Nephron progenitor cell (in vitro differentiated cells): ENCODE data around the gene POLR2L.
A peak's percentile ranks its signal among the peaks of the same experiment; 100 is the strongest.

Experiments
- DNase-seq: peaks from one replicate; pipeline ENCODE4 v3.0.0; 2021
- H3K27ac Mint-ChIP-seq: 2 replicates; pipeline ENCODE4 v1.8.0; 2021; ENCODE audit warnings: mild to moderate bottlenecking, moderate library complexity, mixed read lengths
- H3K27me3 Mint-ChIP-seq: 2 replicates; pipeline ENCODE4 v1.8.0; 2021; ENCODE audit warnings: mild to moderate bottlenecking, low read depth, mixed read lengths; ENCODE audit not compliant: poor library complexity
- H3K36me3 Mint-ChIP-seq: 2 replicates; pipeline ENCODE4 v1.8.0; 2021; ENCODE audit warnings: low read depth, mixed read lengths
- H3K4me1 Mint-ChIP-seq: 2 replicates; pipeline ENCODE4 v1.8.0; 2021; ENCODE audit warnings: mixed read lengths
- H3K4me3 Mint-ChIP-seq: 2 replicates; pipeline ENCODE4 v1.8.0; 2021; ENCODE audit warnings: mild to moderate bottlenecking, moderate library complexity, mixed read lengths
- H3K9me3 Mint-ChIP-seq: 2 replicates; pipeline ENCODE4 v1.8.0; 2021; ENCODE audit warnings: mild to moderate bottlenecking, moderate library complexity, mixed read lengths
- TF ChIP-seq, protein P1 (sequence below): fragments of 200-600 bp; sonication (generic); IDR thresholded peaks from 2 replicates; pipeline ENCODE4 v1.5.0; 2021; ENCODE audit warnings: antibody characterized with exemption

The POLR2L gene

DNA sequence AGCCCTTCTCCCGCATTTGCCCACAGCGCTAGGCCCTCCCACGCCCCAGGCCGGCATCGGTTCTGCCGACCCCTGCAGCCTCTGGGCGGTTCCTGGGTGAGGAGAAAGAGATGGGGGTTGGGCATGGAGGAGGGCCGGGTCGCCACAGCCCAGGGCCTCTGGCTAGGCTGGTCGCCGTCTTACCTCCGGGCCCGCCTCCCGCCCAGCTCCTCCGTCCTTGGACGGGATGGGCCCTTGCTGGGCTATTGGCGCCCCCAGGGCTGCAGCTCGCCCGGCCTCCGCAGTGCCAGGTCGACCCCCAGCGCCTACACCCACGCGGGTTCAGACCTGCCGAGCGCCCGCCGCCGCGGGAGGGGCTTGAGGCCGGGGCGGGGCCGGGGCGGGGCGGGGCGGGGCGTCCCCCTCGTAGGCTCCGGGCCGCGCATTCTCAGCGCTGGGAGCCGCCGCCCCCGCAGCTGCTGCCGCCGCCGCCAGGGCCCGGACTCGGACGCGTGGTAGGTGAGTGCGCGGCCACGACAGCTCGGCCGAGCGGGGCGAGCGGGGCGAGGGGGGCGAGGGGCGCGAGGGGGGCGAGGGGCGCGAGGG lies 9.7 kb downstream of the POLR2L start, which contains the start of gene CD151:
CD151 (plus strand) TSS at position 424 of the 585 bp plus-strand sequence. CDS start 3,118 bp downstream, outside the sequence.
- peak; percentile 72 for DNase-seq
- Mint-ChIP-seq H3K9me3 (no peaks in the 10 kb centered on the region), H3K4me3 (peak within 1 kb of the TSS; percentile 79), H3K27ac (no peak within 1 kb of the TSS), H3K27me3 (peaks cover 49% of the 10 kb centered on the region), H3K4me1 (peaks cover 46% of the 10 kb centered on the region), H3K36me3 (no peaks in the 10 kb centered on the region)
- TF ChIP-seq, protein P1, sequence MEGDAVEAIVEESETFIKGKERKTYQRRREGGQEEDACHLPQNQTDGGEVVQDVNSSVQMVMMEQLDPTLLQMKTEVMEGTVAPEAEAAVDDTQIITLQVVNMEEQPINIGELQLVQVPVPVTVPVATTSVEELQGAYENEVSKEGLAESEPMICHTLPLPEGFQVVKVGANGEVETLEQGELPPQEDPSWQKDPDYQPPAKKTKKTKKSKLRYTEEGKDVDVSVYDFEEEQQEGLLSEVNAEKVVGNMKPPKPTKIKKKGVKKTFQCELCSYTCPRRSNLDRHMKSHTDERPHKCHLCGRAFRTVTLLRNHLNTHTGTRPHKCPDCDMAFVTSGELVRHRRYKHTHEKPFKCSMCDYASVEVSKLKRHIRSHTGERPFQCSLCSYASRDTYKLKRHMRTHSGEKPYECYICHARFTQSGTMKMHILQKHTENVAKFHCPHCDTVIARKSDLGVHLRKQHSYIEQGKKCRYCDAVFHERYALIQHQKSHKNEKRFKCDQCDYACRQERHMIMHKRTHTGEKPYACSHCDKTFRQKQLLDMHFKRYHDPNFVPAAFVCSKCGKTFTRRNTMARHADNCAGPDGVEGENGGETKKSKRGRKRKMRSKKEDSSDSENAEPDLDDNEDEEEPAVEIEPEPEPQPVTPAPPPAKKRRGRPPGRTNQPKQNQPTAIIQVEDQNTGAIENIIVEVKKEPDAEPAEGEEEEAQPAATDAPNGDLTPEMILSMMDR = no peak

DNA sequence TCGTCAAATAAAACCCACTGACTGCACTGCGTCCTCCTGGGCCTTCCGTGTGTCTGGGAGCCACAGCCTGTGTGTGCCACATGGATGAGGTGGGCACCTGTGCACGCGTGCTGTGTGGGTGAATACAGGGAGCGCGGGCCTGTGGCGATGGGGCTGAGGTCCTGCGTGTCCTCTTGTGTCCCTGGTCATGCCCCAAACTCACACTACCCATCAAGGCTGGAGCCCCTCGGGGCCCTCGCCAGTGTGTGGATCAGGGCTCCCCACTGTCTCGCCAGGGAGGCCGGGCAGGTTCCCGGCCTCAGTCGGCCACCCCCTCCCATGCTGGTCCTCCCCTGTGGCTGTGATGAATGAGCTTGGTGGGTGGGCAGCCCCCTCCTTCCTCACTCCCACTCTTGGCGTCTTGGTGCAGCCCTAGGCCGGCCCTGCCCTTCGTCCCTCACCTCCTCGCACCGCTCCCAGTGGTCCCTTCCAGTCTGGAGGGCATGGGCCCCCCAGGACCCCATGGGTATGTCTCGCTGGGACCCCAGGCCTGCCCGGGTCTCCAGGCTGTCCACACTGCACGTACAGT lies 10.3 kb downstream of the POLR2L start:
- no peaks in the 10 kb centered on the region for H3K36me3 Mint-ChIP-seq
- H3K4me1 Mint-ChIP-seq = peaks cover 49% of the 10 kb centered on the region
- H3K9me3 Mint-ChIP-seq = no peaks in the 10 kb centered on the region
- H3K27me3 Mint-ChIP-seq = peaks cover 52% of the 10 kb centered on the region
- DNase-seq = no peak
- peak overlapping the region; percentile 78 for H3K4me3 Mint-ChIP-seq
- TF ChIP-seq, protein P1 = no peak
- H3K27ac Mint-ChIP-seq = no peak overlapping the region

DNA sequence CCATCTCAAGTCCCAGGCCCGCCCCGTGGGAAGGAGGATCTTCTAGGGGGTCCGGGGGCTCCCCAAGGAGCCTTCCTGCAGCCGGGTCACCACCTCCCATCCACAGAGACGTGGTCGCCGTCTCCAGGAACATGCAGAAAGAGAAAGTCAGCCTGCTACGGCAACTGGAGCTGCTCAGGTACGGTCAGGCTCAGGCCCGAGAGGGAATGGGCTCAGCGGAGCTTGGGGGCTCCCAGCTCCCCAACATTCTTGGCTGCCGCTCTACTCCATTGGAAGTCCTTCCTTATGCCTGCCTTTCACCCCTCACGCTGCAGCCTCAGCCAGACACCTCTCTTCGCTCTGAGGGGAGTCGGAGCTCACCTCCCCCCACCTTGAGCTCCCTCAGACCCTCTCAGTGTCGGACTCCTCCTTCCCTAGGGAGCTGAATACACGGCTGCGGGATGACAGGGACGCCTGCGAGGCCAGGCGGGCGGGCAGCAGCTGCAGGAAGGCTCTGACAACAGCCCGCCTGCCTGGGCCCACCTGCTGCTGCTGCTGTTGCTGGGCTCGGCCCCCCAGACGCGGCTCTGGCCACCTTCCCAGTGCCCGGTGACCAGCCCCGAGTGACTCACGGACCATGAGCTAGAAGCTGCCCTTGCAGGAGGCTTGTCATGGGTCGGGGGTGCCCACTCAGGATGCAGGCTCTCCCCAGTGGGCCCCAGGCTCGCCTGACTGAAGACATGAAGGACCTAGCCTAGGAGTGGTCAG lies 11.0 kb downstream of the POLR2L start:
- Mint-ChIP-seq H3K27ac (no peak overlapping the region), H3K36me3 (no peaks in the 10 kb centered on the region), H3K4me1 (peaks cover 49% of the 10 kb centered on the region), H3K27me3 (peaks cover 58% of the 10 kb centered on the region), H3K9me3 (no peaks in the 10 kb centered on the region), H3K4me3 (peak overlapping the region; percentile 78)
- DNase-seq = no peak
- TF ChIP-seq, protein P1 = no peak

DNA sequence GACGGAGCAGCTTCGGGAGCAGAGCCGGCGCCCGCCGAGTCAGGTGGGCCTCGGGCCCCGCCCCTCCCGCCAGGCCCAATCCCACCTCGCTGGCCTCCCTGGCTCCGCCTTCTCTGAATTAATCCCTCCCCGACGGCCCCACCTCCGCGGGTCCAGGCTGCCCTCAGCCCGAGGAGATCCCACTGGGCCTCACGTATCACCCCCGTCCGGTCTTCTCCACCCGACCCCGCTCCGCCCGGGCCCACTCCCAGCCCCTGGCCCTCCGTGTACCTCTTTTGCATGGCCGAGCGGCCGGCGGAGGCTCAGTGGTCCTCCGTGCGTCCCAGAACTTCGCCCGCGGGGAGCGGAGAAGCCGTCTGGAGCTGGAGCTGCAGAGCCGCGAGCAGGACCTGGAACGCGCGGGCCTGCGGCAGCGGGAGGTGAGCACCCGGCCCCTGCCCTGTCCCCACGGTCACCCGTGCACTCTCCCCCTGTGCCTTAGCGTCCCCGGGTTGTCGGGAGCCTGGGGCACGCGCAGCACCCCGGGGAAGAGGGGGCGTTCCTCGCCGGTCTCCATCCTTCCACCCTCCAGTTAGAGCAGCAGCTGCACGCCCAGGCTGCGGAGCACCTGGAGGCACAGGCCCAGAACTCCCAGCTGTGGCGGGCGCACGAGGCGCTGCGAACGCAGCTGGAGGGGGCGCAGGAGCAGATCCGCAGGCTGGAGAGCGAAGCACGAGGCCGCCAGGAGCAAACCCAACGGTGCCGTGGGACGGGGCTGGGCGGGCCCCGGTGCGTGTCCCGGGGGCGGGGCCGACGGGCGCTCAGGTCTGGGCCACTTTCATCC lies 11.8 kb downstream of the POLR2L start:
- TF ChIP-seq, protein P1 = no peak
- no peak overlapping the region for H3K27ac Mint-ChIP-seq
- H3K27me3 Mint-ChIP-seq = peaks cover 65% of the 10 kb centered on the region
- H3K36me3 Mint-ChIP-seq = peaks cover under 1% of the 10 kb centered on the region
- peak; percentile 90 for DNase-seq
- H3K4me1 Mint-ChIP-seq = peaks cover 49% of the 10 kb centered on the region
- no peaks in the 10 kb centered on the region for H3K9me3 Mint-ChIP-seq
- peak overlapping the region; percentile 61 for H3K4me3 Mint-ChIP-seq

DNA sequence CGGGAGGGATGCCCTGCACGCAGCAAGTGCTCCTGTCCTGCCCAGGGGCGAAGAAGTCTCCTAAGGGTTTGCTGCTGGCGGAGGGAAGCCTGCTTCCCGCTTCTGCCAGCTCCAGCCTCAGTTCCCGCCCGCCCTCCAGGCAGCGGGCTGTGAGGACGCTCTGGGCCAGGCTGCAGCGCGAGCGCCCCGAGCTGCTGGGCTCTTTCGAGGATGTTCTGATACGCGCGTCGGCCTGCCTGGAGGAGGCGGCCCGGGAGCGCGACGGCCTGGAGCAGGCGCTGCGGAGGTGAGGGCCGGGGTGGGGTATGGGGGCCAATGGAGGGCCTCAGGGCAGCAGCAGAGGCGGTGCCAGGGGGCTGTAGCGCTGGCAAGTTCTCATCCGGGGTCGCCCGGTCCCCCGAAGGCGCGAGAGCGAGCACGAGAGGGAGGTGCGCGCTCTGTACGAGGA lies 12.5 kb downstream of the POLR2L start:
- Mint-ChIP-seq H3K27me3 (peaks cover 71% of the 10 kb centered on the region), H3K4me3 (peak overlapping the region; percentile 61), H3K9me3 (no peaks in the 10 kb centered on the region), H3K27ac (no peak overlapping the region), H3K36me3 (peaks cover 7% of the 10 kb centered on the region), H3K4me1 (peaks cover 49% of the 10 kb centered on the region)
- no peak for DNase-seq
- TF ChIP-seq, protein P1 = no peak
